Activated naive CD8-positive, alpha-beta T cell treated with anti-CD3 and anti-CD28 coated beads, Interleukin-2, amount 50 U/mL, for 16 hours (primary cell): ENCODE data around the gene QTRT2.

ENCODE experiments used
- DNase-seq: peaks from one replicate; pipeline ENCODE4 v3.0.0-alpha.2; 2020; ENCODE audit warnings: low read depth, low spot score

Gene QTRT2

DNA sequence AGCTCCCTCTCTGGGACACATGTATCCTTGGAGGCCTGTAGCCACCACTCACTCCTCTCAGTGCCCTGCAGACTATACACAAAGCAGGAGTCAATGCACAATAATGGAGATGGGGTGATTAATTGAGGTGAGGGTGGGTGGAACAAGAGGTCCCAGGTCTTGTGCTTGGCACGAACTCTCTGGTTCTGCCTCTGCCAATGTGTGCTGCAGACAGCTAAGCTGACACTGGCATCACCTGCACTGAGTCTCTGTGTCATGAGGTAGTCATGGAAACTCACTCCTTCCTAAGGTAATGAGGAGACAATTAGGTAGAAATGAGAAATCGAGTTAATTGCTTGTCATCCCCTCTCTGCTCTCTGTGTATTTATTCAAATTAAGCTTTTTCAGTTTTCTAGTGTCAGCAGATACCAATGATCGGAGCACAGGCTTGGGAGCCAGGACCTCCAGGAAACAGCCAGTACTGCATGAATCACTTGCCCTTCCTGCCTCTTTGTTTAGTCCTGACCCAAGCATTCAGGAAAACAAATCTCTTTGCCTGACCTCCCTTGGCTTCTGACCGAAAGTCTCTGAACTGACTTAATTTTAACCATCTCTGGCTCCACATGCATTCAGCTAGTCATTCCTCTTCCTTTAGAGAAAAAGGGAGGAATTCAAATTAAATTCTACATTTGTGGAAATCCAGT is 65.6 kb downstream of the QTRT2 start:
- DNase-seq: no peak

- DNase-seq: no peak
Measured at GRCh38 chr3:114126461-114126860, 69.9 kb downstream of the QTRT2 start.

GRCh38 chr3:114127517-114127916 is 71.0 kb downstream of the QTRT2 start:
- DNase-seq: no peak

DNA sequence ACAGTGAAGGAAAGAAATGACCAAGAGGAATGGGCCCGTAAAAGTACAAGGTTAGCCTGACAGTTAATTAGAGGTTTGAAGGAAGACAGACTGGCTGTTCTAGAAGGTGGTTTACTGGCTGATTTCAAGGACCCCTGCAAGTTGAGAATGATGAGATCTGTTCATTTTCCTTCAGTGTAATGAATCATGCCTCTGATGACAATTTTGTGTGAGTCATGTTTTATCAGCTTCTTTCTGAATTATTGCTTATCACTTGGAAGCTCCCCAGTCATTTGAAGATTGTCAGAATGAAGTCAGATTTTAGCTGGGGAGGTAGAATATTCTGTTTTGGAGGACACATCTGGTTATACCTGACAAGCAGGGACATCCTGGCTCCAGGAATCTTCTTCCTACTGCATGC is 71.7 kb downstream of the QTRT2 start:
- no peak for DNase-seq

DNA sequence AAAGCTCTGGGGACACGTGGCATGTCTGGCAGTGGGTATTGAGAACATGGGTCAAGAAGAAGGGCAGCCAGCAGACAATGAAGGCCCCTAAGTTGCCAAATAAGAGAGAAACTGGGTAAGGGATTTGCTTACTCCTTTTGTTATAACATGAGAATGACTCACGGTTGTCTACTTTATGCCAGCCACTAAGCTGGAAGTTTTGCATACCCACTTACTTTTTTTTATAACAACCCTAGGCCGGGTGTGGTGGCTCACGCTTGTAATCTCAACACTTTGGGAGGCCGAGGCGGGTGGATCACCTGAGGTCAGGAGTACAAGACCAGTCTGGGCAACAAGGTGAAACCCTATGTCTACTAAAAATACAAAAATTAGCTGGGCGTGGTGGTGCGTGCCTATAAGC is 72.3 kb downstream of the QTRT2 start:
- DNase-seq: no peak

DNA sequence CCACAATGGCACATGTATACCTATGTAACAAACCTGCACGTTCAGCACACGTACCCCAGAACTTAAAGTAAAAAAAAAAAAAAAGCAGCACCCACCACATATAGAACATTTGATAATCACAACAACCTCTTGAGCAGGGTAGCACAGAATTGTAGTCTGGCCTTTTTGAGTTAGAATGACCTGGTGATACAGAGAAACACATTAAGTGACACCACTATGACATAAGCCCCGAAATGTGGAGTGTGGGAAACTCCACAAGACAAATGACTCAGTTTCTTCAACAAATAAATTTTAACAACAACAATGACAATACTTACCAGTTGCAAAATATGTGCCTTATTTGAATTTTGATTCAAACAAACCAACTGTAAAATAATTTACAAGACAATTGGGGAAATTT is 76.0 kb downstream of the QTRT2 start:
- no peak for DNase-seq

GRCh38 chr3:114133947-114134346 is 77.4 kb downstream of the QTRT2 start:
- no peak for DNase-seq
